ENCODE measurements around the gene FGF12.

- TF ChIP-seq CTCF (IDR thresholded peaks at IDR 0.05) (no peak), POLR2A (IDR thresholded peaks at IDR 0.05) (no peak)
These were observed 556.7 kb downstream of the FGF12 start for GRCh38 chr3:192170659-192171058.
